ENCODE measurements around the gene LHX8. TPM values are rescaled to one million over a fixed set of nuclear protein-coding genes. Genes with fewer than 3 reads are reported as not detected.

Gene LHX8
- total and polyA plus RNA-seq, 9 of the 15 experiments (the other 6 are each of a cell fraction or from before 2014, with no cell fraction given), result not detected

DNA sequence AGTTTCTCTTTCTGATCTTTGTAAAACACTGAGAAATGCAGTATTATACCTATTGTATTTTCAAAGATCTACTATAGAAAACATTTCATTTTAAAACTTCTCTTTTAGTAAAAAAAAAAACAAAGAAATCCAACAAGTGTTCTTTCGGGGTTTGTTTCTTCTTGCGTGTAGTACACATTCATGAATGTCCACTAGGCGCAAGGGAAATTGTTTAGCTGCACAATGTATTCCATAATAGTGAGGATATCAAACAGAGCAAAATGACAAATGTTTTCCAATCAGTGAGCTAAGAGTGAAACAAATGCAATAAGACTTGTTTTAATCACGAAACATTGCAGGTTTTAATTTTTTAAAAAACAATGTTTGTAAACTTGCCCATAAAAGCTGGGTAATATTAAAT, 68.6 kb downstream of the LHX8 start (continued):
- TF ChIP-seq, protein P1, sequence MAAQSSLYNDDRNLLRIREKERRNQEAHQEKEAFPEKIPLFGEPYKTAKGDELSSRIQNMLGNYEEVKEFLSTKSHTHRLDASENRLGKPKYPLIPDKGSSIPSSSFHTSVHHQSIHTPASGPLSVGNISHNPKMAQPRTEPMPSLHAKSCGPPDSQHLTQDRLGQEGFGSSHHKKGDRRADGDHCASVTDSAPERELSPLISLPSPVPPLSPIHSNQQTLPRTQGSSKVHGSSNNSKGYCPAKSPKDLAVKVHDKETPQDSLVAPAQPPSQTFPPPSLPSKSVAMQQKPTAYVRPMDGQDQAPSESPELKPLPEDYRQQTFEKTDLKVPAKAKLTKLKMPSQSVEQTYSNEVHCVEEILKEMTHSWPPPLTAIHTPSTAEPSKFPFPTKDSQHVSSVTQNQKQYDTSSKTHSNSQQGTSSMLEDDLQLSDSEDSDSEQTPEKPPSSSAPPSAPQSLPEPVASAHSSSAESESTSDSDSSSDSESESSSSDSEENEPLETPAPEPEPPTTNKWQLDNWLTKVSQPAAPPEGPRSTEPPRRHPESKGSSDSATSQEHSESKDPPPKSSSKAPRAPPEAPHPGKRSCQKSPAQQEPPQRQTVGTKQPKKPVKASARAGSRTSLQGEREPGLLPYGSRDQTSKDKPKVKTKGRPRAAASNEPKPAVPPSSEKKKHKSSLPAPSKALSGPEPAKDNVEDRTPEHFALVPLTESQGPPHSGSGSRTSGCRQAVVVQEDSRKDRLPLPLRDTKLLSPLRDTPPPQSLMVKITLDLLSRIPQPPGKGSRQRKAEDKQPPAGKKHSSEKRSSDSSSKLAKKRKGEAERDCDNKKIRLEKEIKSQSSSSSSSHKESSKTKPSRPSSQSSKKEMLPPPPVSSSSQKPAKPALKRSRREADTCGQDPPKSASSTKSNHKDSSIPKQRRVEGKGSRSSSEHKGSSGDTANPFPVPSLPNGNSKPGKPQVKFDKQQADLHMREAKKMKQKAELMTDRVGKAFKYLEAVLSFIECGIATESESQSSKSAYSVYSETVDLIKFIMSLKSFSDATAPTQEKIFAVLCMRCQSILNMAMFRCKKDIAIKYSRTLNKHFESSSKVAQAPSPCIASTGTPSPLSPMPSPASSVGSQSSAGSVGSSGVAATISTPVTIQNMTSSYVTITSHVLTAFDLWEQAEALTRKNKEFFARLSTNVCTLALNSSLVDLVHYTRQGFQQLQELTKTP (IDR thresholded peaks at IDR 0.05; ENCODE audit: low read depth in 1 of 2, partially characterized antibody in 2 of 2), result no peak
- no peak for TF ChIP-seq JUN (IDR thresholded peaks at IDR 0.05; ENCODE audit: borderline replicate concordance, low read depth, low read length)
- TF ChIP-seq JUN (CRISPR knock-in tag; IDR thresholded peaks at IDR 0.05; ENCODE audit: borderline replicate concordance), result no peak
- TF ChIP-seq HNRNPLL (IDR thresholded peaks at IDR 0.05; ENCODE audit: low read depth, low read length, poor library complexity, severe bottlenecking), result no peak
